ENCODE data around the gene COL5A1.

- no peak for TF ChIP-seq EZH2 (IDR thresholded peaks at IDR 0.05)
- no peak for TF ChIP-seq POLR2AphosphoS5 (IDR thresholded peaks at IDR 0.05; ENCODE audit: borderline replicate concordance, low read depth, low read length)
- TF ChIP-seq FOXP2 (optimal IDR thresholded peaks at IDR 0.05; ENCODE audit: control extremely low read depth, extremely low read length, insufficient read depth) = no peak
Observed at GRCh38 chr9:134696433-134696832, 54.8 kb downstream of the COL5A1 start.

Data from SK-N-MC (cell line).